Psoas muscle (tissue), 8 donors: ENCODE results near the gene UBA5. TPM values are rescaled to one million over a fixed set of nuclear protein-coding genes. Genes with fewer than 3 reads are reported as not detected.

ENCODE experiments used
- ATAC-seq, 4 donors: fragments of 200-7000 bp; cut with Tn5 transposase; one replicate each; pipeline ENCODE4 v1.9.1; 2020; ENCODE audit warnings: moderate library complexity in 3 of 4, mild to moderate bottlenecking in 2 of 4
- DNase-seq, 2 donors: peaks; one replicate each; pipeline ENCODE4 v3.0.0-alpha.2; 2020
- H3K27ac ChIP-seq: fragments of 200-600 bp; one replicate; pipeline ENCODE4 v1.8.0; 2022
- H3K27me3 ChIP-seq, 3 donors: fragments of 200-600 bp in 1 of 3; one replicate each; pipeline versions ENCODE4 v1.6.1 to v1.8.0; 2013 to 2022; ENCODE audit warnings: low read length in 2 of 3, mild to moderate bottlenecking in 2 of 3, moderate library complexity in 1 of 3; ENCODE audit not compliant: insufficient read depth in 3 of 3
- H3K36me3 ChIP-seq, 2 donors: fragments of 200-600 bp in 1 of 2; one replicate each; pipeline versions ENCODE4 v1.6.1 to v1.8.0; 2013 to 2022; ENCODE audit warnings: low read depth in 1 of 2, mild to moderate bottlenecking in 1 of 2, moderate library complexity in 1 of 2; ENCODE audit not compliant: insufficient read depth in 1 of 2
- H3K4me1 ChIP-seq: fragments of 200-600 bp; one replicate; pipeline ENCODE4 v1.8.0; 2022
- H3K4me3 ChIP-seq: fragments of 200-600 bp; one replicate; pipeline ENCODE4 v1.8.0; 2022; ENCODE audit warnings: mild to moderate bottlenecking
- H3K9me3 ChIP-seq: fragments of 200-600 bp; one replicate; pipeline ENCODE4 v1.8.0; 2022
- CTCF ChIP-seq: fragments of 200-600 bp; IDR thresholded peaks from one replicate; pipeline ENCODE4 v1.8.0; 2022; ENCODE audit warnings: antibody characterized with exemption
- WGBS, 3 donors: extraction: QIAGEN DNeasy Blood & Tissue Kit; methylation state at CpG; one replicate each; pipeline versions ENCODE4 v1.1.6 to v1.1.7; 2013; 5-methylcytosine and 5-hydroxymethylcytosine counted together
- intact Hi-C, 2 donors: fragments of 100-400 bp; cut with DNase I; formaldehyde crosslinking; loops; one replicate each; pipeline versions ENCODE4 v1.11.0 to v1.14.2; 2022
- polyA plus RNA-seq, 3 donors: library from polyadenylated mRNA; stranded (reverse); fragments of 200-250 nt; gene quantifications; one replicate each; pipeline ENCODE4 v1.2.3, GENCODE V29; 2013
- total RNA-seq, 4 donors: library from RNA; stranded (reverse); fragmentation: NEBNext Ultra II Directional in 2 of 4; extraction: Animal tissue kit (Norgen Biotek cat#: 25700) in 2 of 4; gene quantifications; one replicate each; pipeline versions ENCODE4 v1.2.1 to v1.2.4, GENCODE V29; 2021 to 2023
- donor health status: healthy with polysubstance abuse.
- donor health status: DM: no; HTN: no; CAD: no; lungs with moderate emphysema.
- donor health status: Bipolar disorder and iron deficiency.
- donor health status: healthy.
- donor health status: DM: yes; HTN: yes; CAD: no.
- donor health status: DM: no; HTN: no; CAD: no.
- donor health status: DM: no; HTN: no; CAD: no.
- donor health status: DM: yes; HTN: yes; CAD: no.

The UBA5 gene
- total and polyA plus RNA-seq, 7 donors: 16.2 to 31.1 (median 25.3) TPM

DNA sequence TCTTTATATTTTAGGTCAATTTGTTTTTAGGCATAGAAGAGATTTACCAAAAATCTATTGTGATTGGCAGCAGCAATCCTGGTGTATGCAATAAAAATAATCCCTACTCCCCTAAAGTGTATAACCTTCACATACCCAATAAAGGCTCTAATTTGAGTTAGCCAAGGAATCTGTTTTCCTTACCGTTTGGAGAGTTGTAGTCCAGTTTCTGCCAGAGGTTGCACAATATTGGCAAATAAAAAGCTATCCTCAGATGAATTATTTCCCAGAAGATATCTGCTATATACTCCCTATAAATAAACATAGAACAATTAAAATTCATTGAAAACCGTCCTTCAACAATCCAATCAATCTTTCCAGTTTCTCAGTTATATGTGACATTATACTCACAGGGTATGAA is 32.0 kb upstream of the UBA5 start:
- Histone ChIP-seq H3K9me3 (no peaks in the 10 kb centered on the region), H3K27ac (no peak overlapping the region), H3K4me1 (no peaks in the 10 kb centered on the region), H3K36me3 (peaks cover 0 to 62% of the 10 kb centered on the region in 2 donors), H3K4me3 (no peak overlapping the region), H3K27me3 (no peaks in the 10 kb centered on the region)
- no peak for TF ChIP-seq CTCF
- DNase-seq (no peak), ATAC-seq (no peak)
- WGBS, 3 donors: 26 to 37% (median 35%) methylated on average over 2 of the region's 2 CpGs
- intact Hi-C loops: no loop called here

DNA sequence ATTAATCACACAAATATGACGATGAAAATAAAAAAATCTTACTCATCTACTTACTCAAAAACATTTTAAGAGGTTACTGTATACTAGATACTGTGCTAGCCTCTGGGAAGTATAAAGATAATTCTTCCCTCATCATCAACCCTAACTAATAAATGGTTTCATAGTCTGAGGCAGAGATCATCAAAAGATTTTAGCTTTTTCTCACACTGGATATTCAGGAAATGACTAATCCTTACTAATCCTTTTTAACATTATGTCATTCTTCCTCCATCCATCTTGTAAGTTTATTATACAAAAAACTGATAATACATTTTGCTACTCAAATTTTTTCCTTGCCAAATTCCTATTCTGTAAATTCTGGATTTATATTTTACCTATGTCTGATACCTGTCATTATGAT is 30.2 kb upstream of the UBA5 start:
- no peak for TF ChIP-seq CTCF
- ATAC-seq (no peak), DNase-seq (no peak)
- Histone ChIP-seq H3K27ac (no peak overlapping the region), H3K27me3 (no peaks in the 10 kb centered on the region), H3K4me1 (no peaks in the 10 kb centered on the region), H3K4me3 (no peak overlapping the region), H3K9me3 (no peaks in the 10 kb centered on the region), H3K36me3 (peaks cover 0 to 56% of the 10 kb centered on the region in 2 donors)
- WGBS, 3 donors: 75 to 90% (median 86%) methylated on average over 1 of the region's 1 CpG
- intact Hi-C loops: no loop called here

- no peak for DNase-seq
- Histone ChIP-seq H3K4me1 (no peaks in the 10 kb centered on the region), H3K27ac (no peak overlapping the region), H3K4me3 (no peak overlapping the region), H3K36me3 (peaks cover 0 to 49% of the 10 kb centered on the region in 2 donors), H3K9me3 (no peaks in the 10 kb centered on the region), H3K27me3 (no peaks in the 10 kb centered on the region)
- 92 to 97% (median 95%) methylated on average over 7 of the region's 7 CpGs for WGBS, 3 donors
- no peak for ATAC-seq
- TF ChIP-seq CTCF: no peak
- intact Hi-C loops: no loop called here
These were observed 29.5 kb upstream of the UBA5 start for GRCh38 chr3:132630612-132631011.

DNA sequence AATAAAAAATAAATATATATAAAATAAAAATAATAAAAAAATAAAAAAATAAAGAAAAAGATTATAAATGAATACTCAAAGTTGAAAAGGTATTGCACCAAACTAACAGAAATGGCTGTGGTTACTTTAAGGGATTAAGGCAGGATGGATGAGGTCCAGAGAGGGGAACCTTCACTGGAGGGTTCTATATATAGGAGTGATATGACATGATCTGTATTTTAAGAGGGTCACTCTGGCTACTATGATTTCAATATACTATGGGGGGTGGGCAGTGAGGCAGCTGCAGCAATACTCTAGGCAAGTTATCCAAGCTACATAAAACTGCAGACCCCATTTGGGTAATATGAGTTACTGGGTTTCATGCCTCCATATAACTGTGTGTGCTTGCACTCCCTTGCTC is 25.1 kb upstream of the UBA5 start:
- TF ChIP-seq CTCF: no peak
- H3K9me3 ChIP-seq: no peaks in the 10 kb centered on the region
- no peak overlapping the region for H3K27ac ChIP-seq
- H3K4me1 ChIP-seq: no peaks in the 10 kb centered on the region
- intact Hi-C loops: no loop called here
- ATAC-seq (peak; percentile 65 to 87 (median 75)), DNase-seq (no peak)
- H3K36me3 ChIP-seq: peaks cover 0 to 47% of the 10 kb centered on the region in 2 donors
- no peak overlapping the region for H3K4me3 ChIP-seq
- no peaks in the 10 kb centered on the region for H3K27me3 ChIP-seq

DNA sequence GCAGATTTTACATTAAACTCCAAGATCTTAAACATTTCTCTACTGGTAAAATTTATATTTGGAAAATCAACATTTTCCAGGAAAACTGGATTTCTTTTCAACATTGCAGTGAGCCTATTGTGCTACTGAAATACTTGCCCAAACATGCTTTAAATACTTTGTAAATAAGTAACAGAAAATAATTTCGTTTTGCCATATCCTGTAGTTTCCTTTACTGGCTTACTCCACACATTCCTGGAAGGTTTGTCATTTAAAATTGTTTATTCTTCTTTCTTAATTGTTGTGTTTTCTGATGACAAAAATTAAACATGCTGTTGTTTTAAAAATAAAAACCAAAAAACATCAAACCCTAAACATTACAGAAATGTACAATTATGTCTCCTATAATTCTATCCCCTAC is 22.5 kb upstream of the UBA5 start:
- ATAC-seq (no peak), DNase-seq (no peak)
- Histone ChIP-seq H3K4me3 (no peak overlapping the region), H3K9me3 (no peaks in the 10 kb centered on the region), H3K27ac (no peak overlapping the region), H3K4me1 (no peaks in the 10 kb centered on the region), H3K27me3 (no peaks in the 10 kb centered on the region), H3K36me3 (peaks cover 0 to 52% of the 10 kb centered on the region in 2 donors)
- intact Hi-C loops: no loop called here
- WGBS, 3 donors: 52 to 60% (median 55%) methylated on average over 1 of the region's 1 CpG
- no peak for TF ChIP-seq CTCF
